K562 (cell line): Measurements from ENCODE around the gene TEX14. TPM values are rescaled to one million over a fixed set of nuclear protein-coding genes. Genes with fewer than 3 reads are reported as not detected.

Source experiments
- C11orf30 ChIP-seq: fragments of 450-650 bp; IDR thresholded peaks from 2 replicates; pipeline ENCODE4 v1.6.1; 2016; ENCODE audit warnings: low read depth, mild to moderate bottlenecking
- FOXA1 ChIP-seq: fragments of 450-650 bp; IDR thresholded peaks from 2 replicates; pipeline ENCODE4 v1.6.1; 2016; ENCODE audit warnings: mild to moderate bottlenecking, borderline replicate concordance
- HBP1 ChIP-seq: fragments of 450-650 bp; formaldehyde crosslinking; IDR thresholded peaks from 2 replicates; pipeline ENCODE4 v1.4.0; 2022; ENCODE audit warnings: missing genetic modification characterization
- KAT8 ChIP-seq: fragments of 450-650 bp; IDR thresholded peaks from 2 replicates; pipeline ENCODE4 v1.6.1; 2016; ENCODE audit warnings: low read depth, mild to moderate bottlenecking
- MAFF ChIP-seq: IDR thresholded peaks from 2 replicates; pipeline ENCODE4 v1.6.1; 2012; ENCODE audit warnings: low read length, improper control_type of control experiment
- MAFG ChIP-seq: fragments of 450-650 bp; conservative IDR thresholded peaks from 2 replicates; pipeline ENCODE4 v1.6.1; 2016; ENCODE audit warnings: missing genetic modification characterization, missing compliant biosample characterization
- MAFK ChIP-seq: IDR thresholded peaks from 2 replicates; pipeline ENCODE4 v1.6.1; 2011; ENCODE audit warnings: low read length, improper control_type of control experiment
- MTA1 ChIP-seq: fragments of 450-650 bp; IDR thresholded peaks from 2 replicates; pipeline ENCODE4 v1.6.1; 2017; ENCODE audit warnings: borderline replicate concordance
- NFE2 ChIP-seq: IDR thresholded peaks from 2 replicates; pipeline ENCODE4 v1.6.1; 2014; ENCODE audit warnings: antibody characterized with exemption, low read depth
- NR2C2 ChIP-seq, 2 experiments: fragments of 200-800 bp in 1 of 2; sonication (Bioruptor generic) in 1 of 2; sonication (generic) in 1 of 2; formaldehyde crosslinking in 1 of 2; IDR thresholded peaks; 2 replicates each; pipeline versions ENCODE4 v1.6.1 to v1.8.0; 2016 to 2022; ENCODE audit warnings: mild to moderate bottlenecking in 1 of 2, missing compliant biosample characterization in 1 of 2, missing genetic modification characterization in 1 of 2, missing genetic modification reagents in 1 of 2
- PCBP1 ChIP-seq: fragments of 200-400 bp; formaldehyde crosslinking; IDR thresholded peaks from 2 replicates; pipeline ENCODE4 v1.6.1; 2018; ENCODE audit warnings: mild to moderate bottlenecking, low read depth, low read length; ENCODE audit not compliant: poor library complexity, severe bottlenecking
- RERE ChIP-seq: sonication (generic); formaldehyde crosslinking; IDR thresholded peaks from 2 replicates; pipeline ENCODE4 v1.8.0; 2023; ENCODE audit warnings: missing genetic modification reagents, mild to moderate bottlenecking, borderline replicate concordance
- TGIF2 ChIP-seq: sonication (generic); formaldehyde crosslinking; IDR thresholded peaks from 2 replicates; pipeline ENCODE4 v1.8.1; 2022; ENCODE audit warnings: mild to moderate bottlenecking, missing genetic modification reagents, moderate library complexity
- ZFPM2 ChIP-seq: fragments of 250-450 bp; sonication (Bioruptor Pico); IDR thresholded peaks from 2 replicates; pipeline ENCODE4 v1.5.1; 2022; ENCODE audit warnings: mild to moderate bottlenecking
- ZNF124 ChIP-seq: sonication (generic); formaldehyde crosslinking; IDR thresholded peaks from 2 replicates; pipeline ENCODE4 v1.8.1; 2022; ENCODE audit warnings: missing genetic modification reagents
- ZNF316 ChIP-seq: fragments of 450-650 bp; IDR thresholded peaks from 2 replicates; pipeline ENCODE4 v1.6.1; 2016
- ZNF507 ChIP-seq: conservative IDR thresholded peaks from 2 replicates; pipeline ENCODE4 v1.6.1; 2017; ENCODE audit warnings: missing genetic modification characterization, missing compliant biosample characterization
- polyA plus RNA-seq, 8 experiments: library from polyadenylated mRNA; depleted of rRNA in 4 of 8; stranded (reverse) in 5 of 8; unstranded in 3 of 8; fragments of >200 nt; fragmentation: Nextera tagmentation in 2 of 8; fragmentation: Illumina TruSeq in 1 of 8; extraction: Ambion mirVana in 2 of 8; extraction: Trizol in 1 of 8; gene quantifications; 2 replicates each; pipeline versions ENCODE4 v1.2.1 to v1.2.3, GENCODE V29; 2011 to 2014; ENCODE audit warnings: inconsistent platforms in 1 of 8, missing spikeins in 1 of 8
- total RNA-seq, 7 experiments: library from RNA; depleted of rRNA in 6 of 7; stranded (reverse); fragments of >200 nt in 6 of 7; fragmentation: Illumina TruSeq in 2 of 7; extraction: Trizol in 2 of 7; gene quantifications; 2 replicates each; pipeline versions ENCODE4 v1.2.1 to v1.2.3, GENCODE V29; 2011 to 2021; ENCODE audit warnings: low replicate concordance in 1 of 7
- TF ChIP-seq, protein P1 (sequence below): fragments of 450-650 bp; formaldehyde crosslinking; IDR thresholded peaks from 2 replicates; pipeline ENCODE4 v1.4.0; 2020; ENCODE audit warnings: mild to moderate bottlenecking, moderate library complexity
- TF ChIP-seq, protein P2 (sequence below): fragments of 450-650 bp; IDR thresholded peaks from 2 replicates; pipeline ENCODE4 v1.6.1; 2014; ENCODE audit warnings: low read depth, mild to moderate bottlenecking, moderate library complexity, borderline replicate concordance

The TEX14 gene
- total and polyA plus RNA-seq, 9 of the 15 experiments (the other 6 are each of a cell fraction or from before 2014, with no cell fraction given), result 0.05 to 0.12 (median 0.09) TPM; not detected in 1

DNA sequence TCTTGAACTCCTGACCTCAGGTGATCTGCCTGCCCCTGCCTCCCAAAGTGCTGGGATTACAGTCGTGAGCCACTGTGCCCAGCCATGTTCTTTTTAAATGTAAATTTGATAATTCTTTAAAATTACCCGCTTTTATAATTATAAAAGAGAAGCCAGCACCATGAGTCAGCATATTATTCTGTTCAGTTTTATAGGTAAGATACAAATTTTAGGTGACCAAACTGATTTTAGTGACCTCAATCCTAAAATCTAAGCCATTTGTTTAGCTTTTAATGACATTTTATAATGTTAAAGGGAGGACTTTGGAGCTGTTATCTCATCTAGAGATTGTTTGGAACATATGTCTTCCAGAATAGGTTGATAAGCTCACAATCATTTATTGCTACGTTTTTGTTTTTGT, 43.0 kb upstream of the TEX14 start (continued):
- TF ChIP-seq ZNF316 (peak; percentile 87), TGIF2 (CRISPR knock-in tag) (no peak), NFE2 (peak; percentile 61), ZFPM2 (CRISPR knock-in tag) (no peak), MAFG (tag) (peak; percentile 82), MAFF (peak; percentile 67), HBP1 (CRISPR knock-in tag) (no peak), C11orf30 (peak; percentile 78), PCBP1 (no peak), MTA1 (no peak), ZNF124 (CRISPR knock-in tag) (no peak), FOXA1 (no peak), KAT8 (no peak), MAFK (peak; percentile 63; the same call in 1 of the 2 replicates), RERE (CRISPR knock-in tag) (no peak), ZNF507 (tag) (no peak), NR2C2 (CRISPR knock-in tag; IDR thresholded peaks at IDR 0.05) (no peak), NR2C2 (tag; IDR thresholded peaks at IDR 0.05) (no peak)
- TF ChIP-seq, protein P1, sequence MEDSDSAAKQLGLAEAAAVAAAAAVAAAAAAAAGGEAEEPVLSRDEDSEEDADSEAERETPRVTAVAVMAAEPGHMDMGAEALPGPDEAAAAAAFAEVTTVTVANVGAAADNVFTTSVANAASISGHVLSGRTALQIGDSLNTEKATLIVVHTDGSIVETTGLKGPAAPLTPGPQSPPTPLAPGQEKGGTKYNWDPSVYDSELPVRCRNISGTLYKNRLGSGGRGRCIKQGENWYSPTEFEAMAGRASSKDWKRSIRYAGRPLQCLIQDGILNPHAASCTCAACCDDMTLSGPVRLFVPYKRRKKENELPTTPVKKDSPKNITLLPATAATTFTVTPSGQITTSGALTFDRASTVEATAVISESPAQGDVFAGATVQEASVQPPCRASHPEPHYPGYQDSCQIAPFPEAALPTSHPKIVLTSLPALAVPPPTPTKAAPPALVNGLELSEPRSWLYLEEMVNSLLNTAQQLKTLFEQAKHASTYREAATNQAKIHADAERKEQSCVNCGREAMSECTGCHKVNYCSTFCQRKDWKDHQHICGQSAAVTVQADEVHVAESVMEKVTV (CRISPR knock-in tag), result no peak
- TF ChIP-seq, protein P2, sequence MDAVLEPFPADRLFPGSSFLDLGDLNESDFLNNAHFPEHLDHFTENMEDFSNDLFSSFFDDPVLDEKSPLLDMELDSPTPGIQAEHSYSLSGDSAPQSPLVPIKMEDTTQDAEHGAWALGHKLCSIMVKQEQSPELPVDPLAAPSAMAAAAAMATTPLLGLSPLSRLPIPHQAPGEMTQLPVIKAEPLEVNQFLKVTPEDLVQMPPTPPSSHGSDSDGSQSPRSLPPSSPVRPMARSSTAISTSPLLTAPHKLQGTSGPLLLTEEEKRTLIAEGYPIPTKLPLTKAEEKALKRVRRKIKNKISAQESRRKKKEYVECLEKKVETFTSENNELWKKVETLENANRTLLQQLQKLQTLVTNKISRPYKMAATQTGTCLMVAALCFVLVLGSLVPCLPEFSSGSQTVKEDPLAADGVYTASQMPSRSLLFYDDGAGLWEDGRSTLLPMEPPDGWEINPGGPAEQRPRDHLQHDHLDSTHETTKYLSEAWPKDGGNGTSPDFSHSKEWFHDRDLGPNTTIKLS, result no peak
